GM19372 (cell line): ENCODE data around the gene SLC5A6.

Experiments used
- ATAC-seq: cut with Tn5 transposase; IDR thresholded peaks from one replicate; pipeline ENCODE4 v1.9.1; 2021; ENCODE audit warnings: mild to moderate bottlenecking, low read depth, moderate library complexity; ENCODE audit not compliant: unreplicated experiment

Gene SLC5A6

DNA sequence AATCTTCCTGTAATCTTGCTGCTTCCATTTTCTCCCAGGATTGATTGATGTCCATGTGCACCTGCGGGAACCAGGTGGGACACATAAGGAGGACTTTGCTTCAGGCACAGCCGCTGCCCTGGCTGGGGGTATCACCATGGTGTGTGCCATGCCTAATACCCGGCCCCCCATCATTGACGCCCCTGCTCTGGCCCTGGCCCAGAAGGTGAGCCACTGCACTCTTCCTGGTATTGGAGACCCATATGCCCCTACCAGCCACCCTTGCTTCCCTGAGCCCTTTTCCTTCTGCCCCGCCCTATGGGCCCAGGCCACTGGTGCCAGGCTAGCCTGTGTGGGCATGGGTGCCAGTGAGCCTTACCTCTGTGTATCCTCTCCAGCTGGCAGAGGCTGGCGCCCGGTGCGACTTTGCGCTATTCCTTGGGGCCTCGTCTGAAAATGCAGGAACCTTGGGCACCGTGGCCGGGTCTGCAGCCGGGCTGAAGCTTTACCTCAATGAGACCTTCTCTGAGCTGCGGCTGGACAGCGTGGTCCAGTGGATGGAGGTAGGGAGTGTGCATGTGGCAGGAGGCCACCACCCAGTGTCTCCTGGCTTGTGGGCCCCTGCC lies 25.4 kb upstream of the SLC5A6 start:
- ATAC-seq: no peak

DNA sequence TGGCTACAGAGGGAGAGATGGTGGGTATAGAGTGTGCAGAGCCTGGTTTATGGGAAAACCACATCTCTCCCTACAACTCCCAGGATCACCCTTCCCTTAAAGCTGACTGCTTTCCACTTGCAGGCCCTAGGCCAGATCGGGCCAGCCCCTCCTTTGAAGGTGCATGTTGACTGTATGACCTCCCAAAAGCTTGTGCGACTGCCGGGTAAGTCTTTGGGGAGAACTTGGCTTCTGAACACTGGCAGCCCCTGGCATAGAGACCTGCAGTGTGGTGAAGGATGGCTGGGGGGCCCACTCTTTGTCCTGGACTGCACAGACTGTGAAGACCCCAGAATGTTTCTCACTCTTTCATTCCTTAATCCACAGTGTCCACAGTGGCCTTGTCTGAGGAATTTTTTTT lies 24.6 kb upstream of the SLC5A6 start:
- ATAC-seq: no peak

DNA sequence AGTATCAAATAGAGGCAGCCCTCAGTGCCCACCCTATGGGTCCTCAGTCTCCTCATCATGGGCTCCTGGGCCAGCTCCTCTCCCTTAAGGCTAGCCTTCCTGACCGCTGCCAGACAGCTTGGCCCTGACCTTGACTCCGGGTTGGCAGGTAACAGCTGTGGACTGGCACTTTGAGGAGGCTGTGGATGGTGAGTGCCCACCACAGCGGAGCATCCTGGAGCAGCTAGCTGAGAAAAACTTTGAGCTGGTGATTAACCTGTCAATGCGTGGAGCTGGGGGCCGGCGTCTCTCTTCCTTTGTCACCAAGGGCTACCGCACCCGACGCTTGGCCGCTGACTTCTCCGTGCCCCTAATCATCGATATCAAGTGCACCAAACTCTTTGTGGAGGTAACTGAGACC lies 24.1 kb upstream of the SLC5A6 start:
- no peak for ATAC-seq

DNA sequence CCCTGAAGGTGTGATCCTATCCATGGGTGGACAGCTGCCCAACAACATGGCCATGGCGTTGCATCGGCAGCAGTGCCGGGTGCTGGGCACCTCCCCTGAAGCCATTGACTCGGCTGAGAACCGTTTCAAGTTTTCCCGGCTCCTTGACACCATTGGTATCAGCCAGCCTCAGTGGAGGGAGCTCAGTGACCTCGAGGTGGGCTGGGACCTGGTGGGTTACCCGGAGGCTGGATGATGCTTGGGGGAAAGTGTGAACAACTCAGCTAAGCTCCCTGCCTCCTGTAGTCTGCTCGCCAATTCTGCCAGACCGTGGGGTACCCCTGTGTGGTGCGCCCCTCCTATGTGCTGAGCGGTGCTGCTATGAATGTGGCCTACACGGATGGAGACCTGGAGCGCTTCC lies 21.3 kb upstream of the SLC5A6 start:
- no peak for ATAC-seq

DNA sequence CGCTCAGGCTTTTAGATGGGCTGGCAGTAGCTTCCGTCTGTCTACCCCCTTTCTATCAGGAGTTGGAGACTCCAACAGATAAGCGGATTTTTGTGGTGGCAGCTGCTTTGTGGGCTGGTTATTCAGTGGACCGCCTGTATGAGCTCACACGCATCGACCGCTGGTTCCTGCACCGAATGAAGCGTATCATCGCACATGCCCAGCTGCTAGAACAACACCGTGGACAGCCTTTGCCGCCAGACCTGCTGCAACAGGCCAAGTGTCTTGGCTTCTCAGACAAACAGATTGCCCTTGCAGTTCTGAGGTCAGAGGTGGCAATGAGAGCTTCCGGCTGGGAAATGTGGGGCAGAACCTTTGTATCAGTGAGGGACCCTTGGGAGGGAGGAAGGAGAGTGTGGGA lies 19.9 kb upstream of the SLC5A6 start:
- ATAC-seq: no peak

DNA sequence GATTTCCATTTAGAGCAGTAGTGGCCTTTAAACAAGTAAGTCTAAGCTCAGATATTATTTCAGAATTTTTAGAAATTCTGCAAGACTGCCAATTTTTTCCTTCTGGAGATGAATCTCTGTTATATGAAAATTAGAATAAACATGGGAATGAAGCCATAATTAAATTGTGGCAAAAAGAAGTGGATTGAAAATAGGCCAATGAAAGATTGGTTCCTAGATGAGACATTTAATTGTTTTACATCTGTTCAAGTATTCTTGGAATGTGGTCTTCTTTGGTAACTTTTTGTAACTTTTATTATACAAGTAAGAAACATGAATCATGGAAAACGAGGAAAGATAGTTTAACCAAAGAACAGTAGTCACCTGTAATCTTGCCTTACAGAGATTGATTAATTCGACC lies 15.4 kb upstream of the SLC5A6 start:
- no peak for ATAC-seq

DNA sequence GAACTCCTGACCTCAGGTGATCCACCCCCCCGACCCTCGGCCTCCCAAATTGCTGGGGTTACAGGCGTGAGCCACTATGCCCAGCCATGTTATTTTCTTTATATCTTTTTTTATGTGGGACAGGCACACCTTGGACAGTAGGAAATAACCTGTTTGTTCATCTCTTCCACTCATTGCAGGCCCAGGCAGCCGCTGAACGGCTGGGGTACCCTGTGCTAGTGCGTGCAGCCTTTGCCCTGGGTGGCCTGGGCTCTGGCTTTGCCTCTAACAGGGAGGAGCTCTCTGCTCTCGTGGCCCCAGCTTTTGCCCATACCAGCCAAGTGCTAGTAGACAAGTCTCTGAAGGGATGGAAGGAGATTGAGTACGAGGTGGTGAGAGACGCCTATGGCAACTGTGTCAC lies 13.5 kb upstream of the SLC5A6 start:
- no peak for ATAC-seq

DNA sequence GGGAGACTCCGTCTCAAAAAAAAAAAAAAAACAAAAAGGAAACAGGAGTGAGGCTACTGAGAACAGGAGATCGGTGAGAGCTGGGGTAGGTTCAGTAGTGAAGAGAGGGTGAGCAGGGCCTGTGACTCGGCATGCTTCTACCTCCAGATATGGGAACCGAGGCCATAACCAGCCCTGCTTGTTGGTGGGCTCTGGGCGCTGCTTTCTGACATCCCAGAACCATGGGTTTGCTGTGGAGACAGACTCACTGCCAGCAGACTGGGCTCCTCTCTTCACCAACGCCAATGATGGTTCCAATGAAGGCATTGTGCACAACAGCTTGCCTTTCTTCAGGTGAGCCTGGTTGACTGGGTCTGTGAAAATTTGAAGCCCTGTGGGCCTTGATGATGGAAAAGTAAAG lies 11.3 kb upstream of the SLC5A6 start:
- ATAC-seq: no peak

DNA sequence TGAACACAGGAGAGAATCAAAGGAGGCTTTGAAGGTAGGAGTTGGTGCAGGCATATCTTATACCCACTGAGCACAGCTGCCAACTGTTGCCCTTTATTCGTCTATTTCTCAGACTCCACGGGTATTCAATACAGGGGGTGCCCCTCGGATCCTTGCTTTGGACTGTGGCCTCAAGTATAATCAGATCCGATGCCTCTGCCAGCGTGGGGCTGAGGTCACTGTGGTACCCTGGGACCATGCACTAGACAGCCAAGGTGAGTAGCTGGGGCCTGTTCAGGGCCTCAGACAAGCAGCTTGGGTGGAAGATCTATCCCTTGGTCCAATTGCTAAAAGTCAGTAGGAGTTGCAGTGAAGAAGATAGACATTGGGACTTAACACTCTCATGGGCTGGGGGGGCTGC lies 10.3 kb upstream of the SLC5A6 start:
- ATAC-seq: no peak

DNA sequence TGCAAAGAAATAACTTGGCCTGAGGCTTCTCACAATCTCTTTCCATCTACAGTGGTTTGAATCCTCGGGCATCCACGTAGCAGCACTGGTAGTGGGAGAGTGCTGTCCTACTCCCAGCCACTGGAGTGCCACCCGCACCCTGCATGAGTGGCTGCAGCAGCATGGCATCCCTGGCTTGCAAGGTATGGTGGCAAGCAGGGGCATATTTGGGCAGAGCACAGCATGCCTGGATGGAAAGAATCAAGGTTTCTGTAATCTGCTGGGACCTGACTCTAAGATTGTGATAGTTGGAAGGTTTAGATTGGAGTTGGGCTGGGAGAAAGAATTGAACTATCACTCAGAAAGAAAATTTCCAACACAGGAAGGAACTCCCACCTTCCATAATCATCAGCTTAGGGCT lies 9.1 kb upstream of the SLC5A6 start:
- no peak for ATAC-seq

DNA sequence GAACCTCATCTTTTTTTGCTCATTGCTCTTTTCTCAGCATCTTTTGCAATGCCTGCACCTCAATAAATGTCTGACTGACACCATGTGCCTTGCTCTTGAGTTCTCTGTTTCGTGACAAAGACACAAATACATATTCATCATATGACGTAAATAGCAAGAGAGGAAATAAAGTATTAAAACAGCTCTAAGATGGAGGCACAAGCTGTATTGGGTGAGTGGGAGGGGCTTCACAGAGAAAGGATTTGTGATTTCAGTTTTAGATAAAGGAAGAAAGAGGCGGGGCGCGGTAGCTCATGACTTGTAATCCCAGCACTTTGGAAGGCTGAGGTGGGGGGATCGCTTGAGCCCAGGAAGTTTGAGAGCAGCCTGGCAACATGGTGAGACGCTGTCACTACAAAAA lies 8.0 kb upstream of the SLC5A6 start:
- no peak for ATAC-seq

DNA sequence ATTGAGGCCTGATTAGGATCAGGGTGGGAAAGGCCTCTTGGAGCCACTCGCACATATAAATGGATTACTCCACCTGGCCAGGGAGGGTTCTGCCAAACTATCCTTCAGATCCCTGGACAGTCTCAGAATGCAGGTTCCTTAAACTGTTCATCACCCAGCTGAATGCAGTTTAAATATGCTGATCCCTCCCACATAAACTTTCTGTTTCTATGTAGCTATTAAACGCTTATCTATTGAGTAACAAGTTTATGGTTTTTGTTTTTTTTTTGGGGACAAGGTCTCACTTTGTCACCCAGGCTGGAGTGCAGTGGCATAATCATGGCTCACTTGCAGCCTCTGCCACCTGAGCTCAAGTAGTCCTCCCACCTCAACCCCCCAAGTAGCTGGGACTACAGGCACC lies 7.0 kb upstream of the SLC5A6 start:
- ATAC-seq: no peak

DNA sequence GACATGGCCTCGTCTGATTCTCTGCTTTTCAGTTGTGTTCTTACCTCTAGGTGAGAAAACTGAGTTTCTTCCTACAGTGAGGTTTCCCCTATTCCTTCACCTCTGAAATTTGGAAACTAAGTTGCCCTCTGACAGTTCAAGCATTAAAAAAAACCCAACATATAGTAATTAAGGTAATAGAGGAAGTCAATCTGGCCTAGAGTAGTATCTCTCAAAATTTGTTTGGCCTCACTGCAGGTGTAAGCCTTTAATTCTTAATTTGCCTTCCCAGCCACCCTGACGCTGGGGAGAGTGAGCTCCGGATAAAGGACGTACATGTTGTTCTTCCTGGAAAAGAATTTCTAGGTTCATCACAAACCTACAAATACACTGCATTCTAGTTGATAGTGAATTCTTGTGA lies 6.5 kb upstream of the SLC5A6 start:
- ATAC-seq: no peak

DNA sequence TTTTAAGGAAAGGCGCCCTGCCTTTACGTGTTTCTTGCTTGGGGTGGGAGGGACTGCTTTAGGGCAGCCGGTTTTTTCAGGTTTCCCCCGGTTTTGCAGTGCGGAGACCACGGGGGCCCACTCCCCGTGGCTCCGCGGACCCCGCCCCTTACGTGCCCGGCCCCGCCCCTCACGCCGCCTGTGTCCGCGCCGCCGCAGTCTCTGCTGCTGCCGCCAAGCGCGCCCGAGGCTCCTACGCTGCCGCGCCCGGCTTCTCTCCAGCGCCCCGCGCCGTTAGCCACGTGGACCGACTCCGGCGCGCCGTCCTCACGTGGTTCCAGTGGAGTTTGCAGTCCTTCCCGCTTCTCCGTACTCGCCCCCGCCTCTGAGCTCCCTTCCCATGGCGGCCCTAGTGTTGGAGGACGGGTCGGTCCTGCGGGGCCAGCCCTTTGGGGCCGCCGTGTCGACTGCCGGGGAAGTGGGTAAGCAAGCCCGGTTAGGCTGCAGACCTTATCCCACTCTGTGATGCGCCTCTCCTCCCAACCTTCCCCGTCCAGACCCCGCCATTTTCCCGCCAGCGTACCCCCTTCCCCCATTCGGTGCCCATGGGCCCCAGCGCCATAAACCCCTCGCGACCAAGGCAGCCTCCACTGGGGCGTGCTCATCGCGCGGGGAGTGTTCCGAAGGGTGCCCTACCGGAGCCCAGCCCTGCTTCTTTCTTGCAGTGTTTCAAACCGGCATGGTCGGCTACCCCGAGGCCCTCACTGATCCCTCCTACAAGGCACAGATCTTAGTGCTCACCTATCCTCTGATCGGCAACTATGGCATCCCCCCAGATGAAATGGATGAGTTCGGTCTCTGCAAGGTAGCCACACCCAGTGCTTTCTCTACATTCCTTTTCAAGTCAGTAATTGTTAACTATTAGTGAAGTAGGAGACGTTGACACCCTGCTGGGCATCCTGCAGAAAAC lies 5.4 kb upstream of the SLC5A6 start, which contains the start of gene CAD:
TSS of gene CAD (plus strand) at position 197 of the 949 bp plus-strand sequence. CDS start at position 380, 183 bp downstream.
- ATAC-seq: peak; percentile 66

DNA sequence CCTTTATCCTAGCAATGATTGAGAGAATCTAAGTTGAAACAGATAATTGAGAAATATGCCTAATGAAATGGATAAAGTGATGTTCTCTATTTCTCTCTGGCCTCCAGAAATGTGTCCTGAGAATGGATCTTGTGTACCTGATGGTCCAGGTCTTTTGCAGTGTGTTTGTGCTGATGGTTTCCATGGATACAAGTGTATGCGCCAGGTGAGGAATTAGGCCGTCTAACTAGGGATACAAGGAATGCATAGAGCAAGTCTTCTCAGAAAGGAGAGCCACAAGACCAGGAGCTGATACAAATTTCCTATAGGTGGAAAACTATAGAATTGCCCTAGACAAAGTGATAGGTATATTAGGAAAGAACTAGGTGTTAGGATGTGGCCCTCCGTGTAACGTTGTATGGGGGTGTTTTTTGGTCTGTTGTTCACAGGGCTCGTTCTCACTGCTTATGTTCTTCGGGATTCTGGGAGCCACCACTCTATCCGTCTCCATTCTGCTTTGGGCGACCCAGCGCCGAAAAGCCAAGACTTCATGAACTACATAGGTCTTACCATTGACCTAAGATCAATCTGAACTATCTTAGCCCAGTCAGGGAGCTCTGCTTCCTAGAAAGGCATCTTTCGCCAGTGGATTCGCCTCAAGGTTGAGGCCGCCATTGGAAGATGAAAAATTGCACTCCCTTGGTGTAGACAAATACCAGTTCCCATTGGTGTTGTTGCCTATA lies 4.5 kb upstream of the SLC5A6 start:
- ATAC-seq: no peak

DNA sequence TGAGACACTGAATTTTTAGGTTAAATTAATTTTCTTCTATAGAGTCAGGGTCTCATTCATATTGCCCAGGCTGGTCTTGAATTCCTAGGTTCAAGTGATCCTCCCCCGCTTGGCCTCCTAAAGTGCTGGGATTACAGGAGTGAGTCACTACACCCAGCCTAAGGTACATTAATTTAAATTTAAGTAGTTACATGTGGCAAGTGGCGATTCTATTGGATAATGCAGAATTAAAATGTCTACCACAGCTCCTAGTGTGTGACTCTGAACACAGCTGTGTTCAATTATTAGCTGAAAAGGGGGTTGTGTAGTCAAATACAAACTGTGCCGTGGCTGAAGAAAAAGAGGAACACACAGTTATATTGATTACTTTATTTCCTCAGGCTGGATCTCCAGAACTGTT lies 2.9 kb upstream of the SLC5A6 start:
- ATAC-seq: no peak

DNA sequence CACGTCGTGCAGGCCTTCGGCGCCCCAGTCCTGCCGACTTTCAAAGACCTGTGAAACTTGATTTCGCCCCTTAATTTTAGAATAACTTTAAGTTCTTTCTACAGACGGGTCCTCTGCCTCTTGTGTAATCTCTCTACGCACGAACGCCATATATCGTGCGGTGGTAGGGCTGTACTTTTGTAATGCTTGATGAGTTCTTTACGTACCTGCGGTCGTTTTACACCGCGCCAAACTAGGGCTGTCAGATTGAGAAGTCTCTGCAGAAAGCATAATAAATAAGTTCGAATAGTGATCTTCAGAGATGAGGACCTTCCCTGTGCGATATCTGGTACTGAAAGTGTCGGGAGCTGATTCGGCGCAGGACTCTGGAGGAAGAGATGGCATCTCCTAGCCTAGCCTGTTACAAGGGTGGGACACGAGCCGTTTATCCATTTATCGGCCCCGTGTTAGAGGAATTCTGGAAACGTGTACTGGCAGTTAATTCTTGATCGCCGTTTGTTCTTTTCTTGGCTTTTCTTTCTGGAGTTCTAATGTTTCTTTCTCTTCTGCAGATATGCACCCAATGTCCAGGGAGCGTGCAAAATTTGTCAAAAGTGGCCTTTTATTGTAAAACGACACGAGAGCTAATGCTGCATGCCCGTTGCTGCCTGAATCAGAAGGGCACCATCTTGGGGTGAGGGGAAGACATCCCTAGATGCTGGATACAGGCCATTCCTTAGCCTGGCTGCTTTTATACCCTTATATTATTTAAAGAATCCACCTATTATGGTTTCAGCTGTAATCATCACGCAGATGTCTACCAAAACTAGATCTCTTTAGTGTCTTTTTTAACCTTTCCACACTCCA lies 781 bp upstream of the SLC5A6 start:
- no peak for ATAC-seq

DNA sequence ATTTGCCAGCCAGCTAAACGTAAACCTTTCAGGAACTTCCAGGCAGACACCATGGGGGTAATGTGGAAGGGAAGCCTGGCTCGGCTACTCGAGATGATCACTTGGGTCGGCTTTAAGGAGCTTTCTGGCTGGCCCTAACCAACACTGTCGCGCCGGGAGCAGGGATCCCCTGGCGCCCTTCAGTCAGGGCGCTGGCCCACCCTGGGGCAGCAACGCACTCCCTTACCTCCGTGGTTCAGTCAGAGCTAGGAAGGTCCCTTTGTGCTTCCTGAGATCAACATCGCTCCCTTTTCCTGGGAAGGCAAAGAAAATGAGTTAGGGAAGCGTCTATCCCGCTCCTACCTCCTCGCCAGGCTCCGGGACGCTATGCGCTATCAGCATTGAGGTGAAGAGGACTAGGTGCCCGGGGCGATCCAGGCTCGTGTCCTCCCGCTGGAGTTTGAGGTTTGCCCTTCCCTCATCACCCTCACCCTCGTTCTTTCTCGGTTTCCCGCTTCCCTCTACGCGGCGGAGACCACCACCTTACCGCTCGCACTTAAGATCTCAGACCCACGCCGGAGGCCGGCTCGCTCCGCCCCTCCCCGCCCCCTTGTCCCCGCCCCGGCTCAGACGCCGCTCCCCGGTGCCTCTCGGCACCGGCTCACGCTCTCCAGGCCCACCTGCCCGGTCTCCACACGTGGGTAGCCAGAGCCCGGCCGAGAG lies 676 bp downstream of the SLC5A6 start:
- ATAC-seq: no peak

DNA sequence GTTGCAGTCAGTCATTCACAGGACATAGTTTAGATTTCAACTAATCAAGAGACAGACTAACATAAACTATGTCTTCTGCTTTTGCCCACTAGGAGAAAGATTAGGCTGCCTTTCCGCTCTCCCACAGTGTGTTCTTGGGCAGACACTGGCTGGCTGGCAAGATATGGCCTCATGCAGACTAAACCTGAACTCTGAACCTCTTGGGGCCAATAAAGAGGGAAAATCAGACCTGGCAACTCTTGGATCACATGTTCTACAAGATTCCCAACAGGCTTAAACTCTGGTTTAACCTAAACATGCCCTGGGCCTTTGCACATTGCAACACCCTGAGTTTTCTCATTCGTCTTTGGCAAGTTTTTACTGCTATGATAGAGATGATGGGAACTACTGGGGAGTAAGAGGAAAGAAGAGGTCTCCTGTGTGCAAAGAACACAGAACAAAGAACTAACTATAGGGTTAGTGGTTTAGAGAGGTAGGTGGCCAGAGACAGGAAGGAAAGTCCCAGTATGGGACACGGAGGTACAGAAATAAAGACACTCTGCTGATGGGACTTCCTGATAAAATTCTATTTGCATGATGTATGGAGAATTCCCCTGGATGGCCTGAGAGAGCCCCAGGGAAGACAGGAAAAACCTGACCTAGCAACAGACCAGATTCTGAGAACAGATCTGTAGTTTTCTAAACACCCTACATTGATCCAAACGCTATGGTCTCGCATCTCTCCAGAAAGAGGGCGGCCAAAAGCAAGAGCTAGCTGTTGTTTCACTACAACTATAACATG lies 2.3 kb downstream of the SLC5A6 start:
- no peak for ATAC-seq
